SJCRH30 (cell line): Measurements from ENCODE around the gene ZIC2. TPM values are rescaled to one million over a fixed set of nuclear protein-coding genes. Genes with fewer than 3 reads are reported as not detected.

ENCODE experiments used
- DNase-seq, 2 experiments: peaks; one replicate each; pipeline ENCODE4 v3.0.0-alpha.2; 2015 to 2020
- H3K27ac ChIP-seq: fragments of 250-450 bp; sonication (Bioruptor Pico); 2 replicates; pipeline ENCODE4 v1.5.1; 2020; ENCODE audit warnings: mild to moderate bottlenecking, moderate library complexity
- H3K27me3 ChIP-seq: fragments of 250-450 bp; sonication (Bioruptor Pico); 2 replicates; pipeline ENCODE4 v1.5.1; 2020; ENCODE audit warnings: mild to moderate bottlenecking, moderate library complexity
- H3K36me3 ChIP-seq: fragments of 250-450 bp; sonication (Bioruptor Pico); 2 replicates; pipeline ENCODE4 v1.5.1; 2020; ENCODE audit warnings: mild to moderate bottlenecking, moderate library complexity
- H3K4me1 ChIP-seq: fragments of 250-450 bp; sonication (Bioruptor Pico); 2 replicates; pipeline ENCODE4 v1.5.1; 2020; ENCODE audit warnings: mild to moderate bottlenecking, moderate library complexity
- H3K4me3 ChIP-seq: fragments of 250-450 bp; sonication (Bioruptor Pico); 2 replicates; pipeline ENCODE4 v1.5.1; 2020; ENCODE audit warnings: mild to moderate bottlenecking, moderate library complexity
- H3K9me3 ChIP-seq: fragments of 250-450 bp; sonication (Bioruptor Pico); replicated peaks from 2 replicates; pipeline ENCODE4 v1.5.1; 2020; ENCODE audit warnings: mild to moderate bottlenecking, moderate library complexity
- total RNA-seq: library from RNA; depleted of rRNA; stranded (reverse); fragments of >200 nt; shearing (Covaris generic); gene quantifications from 2 replicates; pipeline ENCODE4 v1.2.3, GENCODE V29; 2014

Gene ZIC2
- total RNA-seq, 1 experiment from 2014 or later, result 2.7 TPM

DNA sequence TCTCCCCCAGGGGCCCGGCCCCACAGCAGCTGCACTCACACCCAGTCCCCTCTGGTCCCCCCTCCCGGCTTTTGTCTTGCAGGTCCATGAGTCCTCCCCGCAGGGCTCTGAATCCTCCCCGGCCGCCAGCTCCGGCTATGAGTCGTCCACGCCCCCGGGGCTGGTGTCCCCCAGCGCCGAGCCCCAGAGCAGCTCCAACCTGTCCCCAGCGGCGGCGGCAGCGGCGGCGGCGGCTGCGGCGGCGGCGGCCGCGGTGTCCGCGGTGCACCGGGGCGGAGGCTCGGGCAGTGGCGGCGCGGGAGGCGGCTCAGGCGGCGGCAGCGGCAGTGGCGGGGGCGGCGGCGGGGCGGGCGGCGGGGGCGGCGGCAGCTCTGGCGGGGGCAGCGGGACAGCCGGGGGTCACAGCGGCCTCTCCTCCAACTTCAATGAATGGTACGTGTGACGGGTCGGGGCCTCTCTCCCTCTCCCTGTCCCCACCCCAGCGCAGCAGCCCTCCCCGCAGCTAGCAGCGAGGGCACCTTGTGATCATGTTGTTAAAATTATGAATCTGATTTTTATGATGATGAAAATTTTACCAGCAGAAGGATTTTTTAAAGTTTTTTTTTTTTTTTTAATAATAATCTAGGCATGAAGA lies 3.8 kb downstream of the ZIC2 start:
- Histone ChIP-seq H3K4me3 (no peak overlapping the region), H3K27me3 (no peaks in the 10 kb centered on the region), H3K4me1 (no peaks in the 10 kb centered on the region), H3K36me3 (no peaks in the 10 kb centered on the region), H3K9me3 (no peaks in the 10 kb centered on the region), H3K27ac (no peak overlapping the region)
- no peak for DNase-seq

DNA sequence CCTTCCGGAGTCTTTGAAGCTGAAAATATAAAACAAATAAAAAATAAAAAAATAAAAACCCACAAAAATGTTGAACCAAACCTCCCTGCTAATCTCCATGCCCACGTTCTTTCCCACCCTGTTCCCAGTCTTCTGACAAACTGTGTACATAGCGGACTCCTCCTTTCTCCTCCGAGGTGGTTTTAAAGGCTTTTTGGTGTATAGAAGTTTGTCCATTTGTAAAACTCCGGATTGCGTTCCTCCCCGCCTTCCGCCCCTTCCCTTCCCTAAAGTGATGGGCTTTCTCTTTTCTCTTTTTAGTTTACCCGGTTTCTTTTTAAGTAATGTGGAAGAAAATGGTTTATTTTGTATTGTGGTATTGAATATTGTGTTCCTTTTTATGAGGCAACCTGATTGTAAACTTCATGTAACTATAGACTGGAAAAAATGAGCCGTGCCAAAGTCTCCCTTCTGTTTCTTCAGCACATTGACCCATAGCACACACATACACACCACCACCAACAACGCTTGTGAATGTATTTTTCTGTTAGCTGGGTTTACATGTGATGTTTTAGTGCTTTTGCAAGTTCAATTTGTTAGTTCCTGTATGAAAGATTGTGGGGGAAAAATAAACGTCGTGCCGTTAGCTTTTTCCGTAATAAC lies 4.4 kb downstream of the ZIC2 start:
- Histone ChIP-seq H3K27me3 (no peaks in the 10 kb centered on the region), H3K36me3 (no peaks in the 10 kb centered on the region), H3K4me3 (no peak overlapping the region), H3K4me1 (no peaks in the 10 kb centered on the region), H3K27ac (no peak overlapping the region), H3K9me3 (no peaks in the 10 kb centered on the region)
- no peak for DNase-seq

GRCh38 chr13:99986741-99987140 lies 5.2 kb downstream of the ZIC2 start:
- Histone ChIP-seq H3K4me1 (no peaks in the 10 kb centered on the region), H3K4me3 (no peak overlapping the region), H3K9me3 (no peaks in the 10 kb centered on the region), H3K36me3 (no peaks in the 10 kb centered on the region), H3K27me3 (no peaks in the 10 kb centered on the region), H3K27ac (no peak overlapping the region)
- DNase-seq, result no peak

DNA sequence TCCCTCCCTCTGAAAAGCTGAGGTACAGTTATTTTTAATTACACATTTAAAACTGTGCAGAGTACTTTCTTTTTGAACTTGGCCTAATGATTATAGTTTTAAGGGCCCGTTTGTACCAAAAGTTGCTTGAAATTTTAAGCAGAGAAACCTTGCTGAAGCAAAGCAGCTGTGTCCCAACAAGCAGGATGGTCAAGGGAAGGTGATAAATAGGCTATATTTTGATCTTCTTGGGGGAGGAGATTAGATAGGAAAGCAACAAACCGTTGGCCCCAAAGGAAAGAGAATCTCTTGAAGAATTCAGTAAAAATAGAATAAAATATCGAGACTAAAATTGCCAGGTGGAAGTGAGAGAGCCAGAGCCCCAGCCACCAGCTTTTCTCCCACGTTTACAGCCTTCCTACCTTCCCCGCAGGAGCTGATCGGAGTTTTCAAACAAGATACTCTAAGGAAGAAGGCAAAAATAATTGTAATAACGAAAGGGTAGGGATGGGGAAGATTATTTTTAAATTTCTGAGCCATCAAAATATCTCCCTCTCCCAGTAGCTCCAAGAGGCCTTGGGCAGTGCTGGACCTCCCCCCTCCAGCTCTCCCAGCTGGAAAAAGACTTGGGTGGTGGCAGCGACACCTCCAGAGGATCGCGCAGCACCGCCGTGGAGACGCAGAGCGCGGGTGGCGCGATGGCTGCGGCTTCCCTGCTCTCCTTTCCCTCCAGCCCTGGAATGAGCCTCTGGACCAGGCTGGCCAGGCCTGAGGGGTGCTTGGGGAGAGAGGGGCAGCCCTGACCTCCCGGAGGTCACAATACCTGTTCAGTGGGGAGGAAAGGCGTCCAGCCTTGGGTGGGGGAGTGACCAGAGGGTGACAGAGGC lies 5.8 kb downstream of the ZIC2 start:
- DNase-seq, result no peak
- H3K27me3 ChIP-seq, result no peaks in the 10 kb centered on the region
- H3K4me3 ChIP-seq, result no peak overlapping the region
- no peaks in the 10 kb centered on the region for H3K9me3 ChIP-seq
- 0 out of 2 replicates have a peak, but pooled peaks cover 2% of the 10 kb centered on the region for H3K4me1 ChIP-seq
- H3K27ac ChIP-seq, result no peak overlapping the region
- H3K36me3 ChIP-seq, result no peaks in the 10 kb centered on the region

- Histone ChIP-seq H3K4me1 (peaks cover 12% of the 10 kb centered on the region; the same call in 1 of the 2 replicates), H3K36me3 (no peaks in the 10 kb centered on the region), H3K27ac (no peak overlapping the region), H3K9me3 (no peaks in the 10 kb centered on the region), H3K4me3 (no peak overlapping the region), H3K27me3 (no peaks in the 10 kb centered on the region)
- no peak for DNase-seq
Observed at GRCh38 chr13:99988529-99989275, 7.1 kb downstream of the ZIC2 start.

- H3K27me3 ChIP-seq, result no peaks in the 10 kb centered on the region
- H3K27ac ChIP-seq, result no peak overlapping the region
- peaks cover 12% of the 10 kb centered on the region; the same call in 1 of the 2 replicates for H3K4me1 ChIP-seq
- no peak for DNase-seq
- H3K36me3 ChIP-seq, result no peaks in the 10 kb centered on the region
- no peak overlapping the region for H3K4me3 ChIP-seq
- H3K9me3 ChIP-seq, result no peaks in the 10 kb centered on the region
Observed at GRCh38 chr13:99989276-99990125, 7.9 kb downstream of the ZIC2 start.

GRCh38 chr13:99990126-99990977 lies 8.8 kb downstream of the ZIC2 start:
- no peaks in the 10 kb centered on the region for H3K27me3 ChIP-seq
- no peak overlapping the region for H3K27ac ChIP-seq
- peaks cover 12% of the 10 kb centered on the region; the same call in 1 of the 2 replicates for H3K4me1 ChIP-seq
- no peak for DNase-seq
- H3K4me3 ChIP-seq, result no peak overlapping the region
- H3K9me3 ChIP-seq, result no peaks in the 10 kb centered on the region
- no peaks in the 10 kb centered on the region for H3K36me3 ChIP-seq

- H3K4me1 ChIP-seq, result peaks cover 12% of the 10 kb centered on the region; the same call in 1 of the 2 replicates
- no peak for DNase-seq
- no peaks in the 10 kb centered on the region for H3K36me3 ChIP-seq
- H3K9me3 ChIP-seq, result no peaks in the 10 kb centered on the region
- H3K27me3 ChIP-seq, result no peaks in the 10 kb centered on the region
- no peak overlapping the region for H3K4me3 ChIP-seq
- no peak overlapping the region for H3K27ac ChIP-seq
Observed at GRCh38 chr13:99991013-99991827, 9.6 kb downstream of the ZIC2 start.

GRCh38 chr13:99991828-99992775 lies 10.5 kb downstream of the ZIC2 start:
- Histone ChIP-seq H3K27me3 (no peaks in the 10 kb centered on the region), H3K4me1 (peaks cover 12% of the 10 kb centered on the region; the same call in 1 of the 2 replicates), H3K9me3 (no peaks in the 10 kb centered on the region), H3K27ac (no peak overlapping the region), H3K4me3 (peak overlapping the region; percentile 44), H3K36me3 (no peaks in the 10 kb centered on the region)
- DNase-seq, result peak in 1 of 2 experiments; percentile 27

GRCh38 chr13:99992949-99993351 lies 11.4 kb downstream of the ZIC2 start:
- peak in 1 of 2 experiments; percentile 25 for DNase-seq

More at GRCh38 chr13:99992949-99993351, 11.4 kb downstream of the ZIC2 start:
- no peaks in the 10 kb centered on the region for H3K36me3 ChIP-seq
- no peak overlapping the region; the same call in 1 of the 2 replicates for H3K4me3 ChIP-seq
- peaks cover 12% of the 10 kb centered on the region; the same call in 1 of the 2 replicates for H3K4me1 ChIP-seq
- no peaks in the 10 kb centered on the region for H3K9me3 ChIP-seq
- H3K27me3 ChIP-seq, result no peaks in the 10 kb centered on the region
- no peak overlapping the region for H3K27ac ChIP-seq
